DMS153 treated with DMSO at 0.1 percent for 48 hours (cell line): ENCODE results near the gene TLCD3B.
"Not testable (repeated sequence)": the region's sequence is repeated elsewhere in the genome, so short reads cannot be mapped to it uniquely, and the experiment has no call there.

Source experiments
- DNase-seq: peaks from one replicate; lab custom pipeline; 2025; ENCODE audit not compliant: unreplicated experiment; lab: John Stamatoyannopoulos, UW

Gene TLCD3B

GRCh38 chr16:30026449-30026848, 4.6 kb downstream of the TLCD3B start:
- DNase-seq = no peak

GRCh38 chr16:30025574-30025973, 5.5 kb downstream of the TLCD3B start:
- DNase-seq = no peak

- no peak for DNase-seq
Measured at GRCh38 chr16:30025156-30025555, 5.9 kb downstream of the TLCD3B start.

- DNase-seq = no peak
Measured at GRCh38 chr16:30024451-30024850, 6.6 kb downstream of the TLCD3B start.

- no peak for DNase-seq
Measured at GRCh38 chr16:30023586-30023985, 7.5 kb downstream of the TLCD3B start.

GRCh38 chr16:30022887-30023286, 8.2 kb downstream of the TLCD3B start, which contains the start of gene C16orf92:
C16orf92 (plus strand) TSS chr16:30023198; CDS start chr16:30023341, 143 bp downstream.
- DNase-seq = no peak

- DNase-seq = no peak
Measured at GRCh38 chr16:30018731-30019158, 12.3 kb downstream of the TLCD3B start.

GRCh38 chr16:30017937-30018336, 13.1 kb downstream of the TLCD3B start:
- DNase-seq = not testable (repeated sequence)

- no peak for DNase-seq
Measured at GRCh38 chr16:30017277-30017656, 13.8 kb downstream of the TLCD3B start.

GRCh38 chr16:30016555-30017276, 14.4 kb downstream of the TLCD3B start:
- DNase-seq = no peak

- not testable (repeated sequence) for DNase-seq
Measured at GRCh38 chr16:30015450-30015849, 15.6 kb downstream of the TLCD3B start.

- not testable (repeated sequence) for DNase-seq
Measured at GRCh38 chr16:30012598-30012997, 18.5 kb downstream of the TLCD3B start.

GRCh38 chr16:30011714-30012504, 19.2 kb downstream of the TLCD3B start:
- no peak for DNase-seq

GRCh38 chr16:30010844-30011713, 20.0 kb downstream of the TLCD3B start, which contains the start of gene DOC2A:
DOC2A (minus strand) TSS chr16:30011027; CDS start chr16:30010222, 805 bp downstream.
- no peak for DNase-seq

GRCh38 chr16:30009990-30010843, 20.9 kb downstream of the TLCD3B start:
- DNase-seq = no peak

- no peak for DNase-seq
Measured at GRCh38 chr16:30009085-30009862, 21.8 kb downstream of the TLCD3B start.

GRCh38 chr16:30007378-30007895, 23.6 kb downstream of the TLCD3B start:
- no peak for DNase-seq

- no peak for DNase-seq
Measured at GRCh38 chr16:30006659-30007377, 24.3 kb downstream of the TLCD3B start.

- DNase-seq = no peak
Measured at GRCh38 chr16:30006095-30006473, 25.0 kb downstream of the TLCD3B start.
